ENCODE measurements around the gene CFAP141. TPM values are rescaled to one million over a fixed set of nuclear protein-coding genes. Genes with fewer than 3 reads are reported as not detected.

CFAP141 gene
- total RNA-seq, 2 experiments from 2014 or later = 0.65 TPM; not detected in 1

DNA sequence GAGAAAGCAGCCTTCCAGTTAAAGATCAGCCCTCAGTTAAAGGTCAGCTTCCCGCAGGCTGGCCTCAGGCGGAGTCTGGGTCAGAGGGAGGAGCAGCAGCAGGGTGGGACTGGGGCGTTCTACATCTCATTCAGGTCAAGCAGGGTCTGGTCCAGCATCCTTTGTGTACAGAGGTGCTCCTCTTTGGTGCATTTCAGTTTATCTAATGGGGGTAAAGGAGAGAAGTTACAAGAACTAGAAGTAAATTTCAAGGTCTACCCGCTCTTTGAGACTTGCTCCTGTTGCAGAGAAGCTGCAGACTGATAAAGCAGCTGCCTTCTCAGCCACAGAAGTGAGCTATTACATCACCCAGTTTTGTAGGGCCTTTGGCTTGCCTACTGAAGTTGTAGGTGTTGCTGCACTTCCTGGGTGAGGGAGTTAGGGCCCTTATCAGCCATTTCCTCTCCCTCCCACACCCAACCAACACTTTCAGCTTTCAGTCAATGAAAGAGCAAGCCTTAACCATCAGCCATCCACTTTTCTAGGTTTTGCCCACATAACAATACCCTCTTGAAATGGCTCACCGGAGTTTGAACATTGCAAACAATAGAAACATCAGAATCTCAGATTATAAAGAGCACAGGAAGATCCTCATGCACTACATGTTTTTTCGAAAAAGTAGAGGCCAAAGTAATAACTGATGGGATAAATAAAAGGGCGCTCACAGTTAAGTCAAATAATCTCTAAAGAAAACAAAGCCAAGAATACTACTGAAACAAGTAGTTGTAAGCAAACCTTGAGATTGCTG is 48.4 kb downstream of the CFAP141 start:
- Mint-ChIP-seq H3K4me3 (peak overlapping the region; percentile 70), H3K36me3 (ENCODE audit: low read depth) (peaks cover 86% of the 10 kb centered on the region), H3K4me1 (peaks cover 79% of the 10 kb centered on the region), H3K27ac (peak overlapping the region; percentile 96), H3K9me3 (peaks cover 14% of the 10 kb centered on the region), H3K27me3 (no peaks in the 10 kb centered on the region)
- CTCF ChIA-PET = interaction anchor here (0.6 to 2.9 kb wide), 8 partner anchors 8 to 167 kb away, joined by 3 to 8 read pairs (median 4); no protein-coding TSS in a partner anchor
- POLR2A ChIA-PET = interaction anchor here (0.7 to 1.4 kb wide), 4 partner anchors 21 to 363 kb away, joined by 3 to 7 read pairs (median 4); no protein-coding TSS in a partner anchor
- peak; percentile 90 for DNase-seq

- no peak for DNase-seq
- Mint-ChIP-seq H3K36me3 (ENCODE audit: low read depth) (peaks cover 67% of the 10 kb centered on the region), H3K27ac (peak overlapping the region; percentile 80), H3K4me1 (peaks cover 62% of the 10 kb centered on the region), H3K4me3 (no peak overlapping the region), H3K27me3 (no peaks in the 10 kb centered on the region), H3K9me3 (peaks cover 11% of the 10 kb centered on the region)
- CTCF ChIA-PET = interaction anchor here (0.7 to 1.4 kb wide), 2 partner anchors 18 to 22 kb away, joined by 3 read pairs; no protein-coding TSS in a partner anchor
- POLR2A ChIA-PET = no interaction called here
Observed at GRCh38 chr1:154155251-154155650, 50.9 kb downstream of the CFAP141 start.

GRCh38 chr1:154154534-154155191 is 51.5 kb downstream of the CFAP141 start, which contains the start of gene NUP210L:
TSS of gene NUP210L (minus strand) at chr1:154155073.
- no peaks in the 10 kb centered on the region for H3K27me3 Mint-ChIP-seq
- peaks cover 57% of the 10 kb centered on the region for H3K4me1 Mint-ChIP-seq
- ChIA-PET CTCF (interaction anchor here (0.7 kb wide), 1 partner anchor 18 kb away, joined by 3 read pairs; no protein-coding TSS in a partner anchor), POLR2A (no interaction called here)
- H3K4me3 Mint-ChIP-seq = no peak within 1 kb of the TSS
- H3K36me3 Mint-ChIP-seq (ENCODE audit: low read depth) = peaks cover 62% of the 10 kb centered on the region
- DNase-seq = no peak
- H3K27ac Mint-ChIP-seq = peak within 1 kb of the TSS; percentile 80
- H3K9me3 Mint-ChIP-seq = peaks cover 8% of the 10 kb centered on the region

DNA sequence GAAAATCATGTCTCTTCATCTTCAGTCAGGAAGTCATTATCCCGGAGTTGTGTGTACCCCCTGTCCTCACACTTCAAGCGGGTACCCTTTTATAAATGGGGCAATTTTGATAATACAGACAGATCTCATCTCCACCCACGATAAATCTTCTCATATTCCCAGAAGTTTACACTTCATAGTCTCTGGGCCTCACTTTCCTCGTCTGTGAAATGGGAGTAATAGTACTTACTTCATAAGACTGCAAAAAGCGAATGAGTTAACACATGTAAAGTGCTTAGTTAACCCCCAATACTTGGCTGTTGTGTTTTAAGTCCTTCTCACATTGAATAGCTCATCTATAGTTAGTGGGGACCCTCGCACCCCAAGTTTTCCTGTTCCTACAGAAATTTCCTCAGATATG is 52.1 kb downstream of the CFAP141 start:
- Mint-ChIP-seq H3K36me3 (ENCODE audit: low read depth) (peaks cover 55% of the 10 kb centered on the region), H3K27me3 (no peaks in the 10 kb centered on the region), H3K4me1 (peaks cover 51% of the 10 kb centered on the region), H3K9me3 (peaks cover 3% of the 10 kb centered on the region), H3K4me3 (no peak overlapping the region), H3K27ac (peak overlapping the region; percentile 42)
- ChIA-PET CTCF (no interaction called here), POLR2A (no interaction called here)
- no peak for DNase-seq

GRCh38 chr1:154151311-154151710 is 54.8 kb downstream of the CFAP141 start:
- H3K4me1 Mint-ChIP-seq = peaks cover 30% of the 10 kb centered on the region
- no peaks in the 10 kb centered on the region for H3K27me3 Mint-ChIP-seq
- H3K36me3 Mint-ChIP-seq (ENCODE audit: low read depth) = peaks cover 30% of the 10 kb centered on the region
- DNase-seq = no peak
- H3K9me3 Mint-ChIP-seq = no peaks in the 10 kb centered on the region
- no peak overlapping the region for H3K27ac Mint-ChIP-seq
- POLR2A ChIA-PET = no interaction called here
- CTCF ChIA-PET = no interaction called here
- H3K4me3 Mint-ChIP-seq = no peak overlapping the region

Small RNAs within 50 kb of the gene (microRNA-seq; reads per million reads assigned to microRNA genes)
- 12.4 reads per million, percentile 43 among the genes with 10 or more reads in this experiment for gene MIR190B (ENCODE audit: borderline microRNAs expressed, borderline replicate concordance)

Other genes starting within 250 kb of the CFAP141 start
- 100 to 1,000 TPM in 1 of 2 experiments, 10 to 100 TPM in 1; 80.7 to 107 TPM for gene CRTC2, start 247.7 kb downstream of the CFAP141 start, total RNA-seq
- gene SLC39A1, start 242.8 kb downstream of the CFAP141 start, total RNA-seq = 10 to 100 TPM; 33.5 to 36.4 TPM
- 1 to 10 TPM; 6.9 to 7.9 TPM for gene CREB3L4, start 238.4 kb downstream of the CFAP141 start, total RNA-seq
- gene JTB, start 228.7 kb downstream of the CFAP141 start, total RNA-seq = 100 to 1,000 TPM; 111 to 124 TPM
- gene RAB13, start 220.0 kb downstream of the CFAP141 start, total RNA-seq = under 1 TPM; 0.92 to 0.96 TPM
- gene RPS27, start 215.6 kb downstream of the CFAP141 start, total RNA-seq = 1,000 to 10,000 TPM; 2,596 to 2,883 TPM
- gene NUP210L, start 51.3 kb downstream of the CFAP141 start, total RNA-seq = under 1 TPM; 0.04 to 0.12 TPM
- gene TPM3, start 14.2 kb downstream of the CFAP141 start, total RNA-seq = 100 to 1,000 TPM; 781 to 902 TPM
- gene UBAP2L, start 14.6 kb upstream of the CFAP141 start, total RNA-seq = 100 to 1,000 TPM; 186 to 211 TPM
- gene HAX1, start 66.3 kb upstream of the CFAP141 start, total RNA-seq = 100 to 1,000 TPM; 107 to 126 TPM
- not detected for gene AQP10, start 114.8 kb upstream of the CFAP141 start, total RNA-seq
- 100 to 1,000 TPM; 135 to 138 TPM for gene ATP8B2, start 119.2 kb upstream of the CFAP141 start, total RNA-seq
- gene IL6R, start 199.0 kb upstream of the CFAP141 start, total RNA-seq = 1 to 10 TPM; 9.1 to 9.3 TPM

Data from activated CD4-positive, alpha-beta T cell treated with anti-CD3 and anti-CD28 coated beads, Interleukin-2, amount 10 ng/mL, durations not matched to agents 7 days and 5 days (primary cell).